DMS153 (cell line): ENCODE data around the gene SANBR.

Source experiments
- DNase-seq: peaks from one replicate; lab custom pipeline; 2025; lab: John Stamatoyannopoulos, UW

The SANBR gene

DNA sequence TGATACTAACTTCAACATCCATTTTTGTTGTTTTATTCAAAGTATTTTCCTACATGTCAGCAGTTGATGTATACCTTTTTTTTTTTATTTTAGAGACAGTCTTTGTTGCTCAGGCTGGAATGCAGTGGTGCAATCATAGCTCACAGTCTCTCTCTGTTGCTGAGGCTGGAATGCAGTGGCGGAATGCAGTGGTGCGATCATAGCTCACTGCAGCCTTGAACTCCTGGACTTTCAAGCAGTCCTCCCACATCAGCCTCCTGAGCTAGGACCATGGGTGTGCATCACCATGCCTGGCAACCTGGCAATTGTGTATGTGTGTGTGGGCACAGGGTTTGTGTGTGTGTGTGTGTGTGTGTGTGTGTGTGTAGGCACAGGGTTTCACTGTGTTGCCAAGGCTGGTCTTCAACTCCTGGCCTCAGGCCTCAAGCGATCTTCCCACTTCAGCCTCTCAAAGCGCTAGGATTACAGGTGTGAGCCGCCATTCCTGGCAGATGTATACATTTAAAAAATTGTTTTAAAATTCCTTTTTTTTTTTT lies 24.8 kb downstream of the SANBR start:
- no peak for DNase-seq

DNA sequence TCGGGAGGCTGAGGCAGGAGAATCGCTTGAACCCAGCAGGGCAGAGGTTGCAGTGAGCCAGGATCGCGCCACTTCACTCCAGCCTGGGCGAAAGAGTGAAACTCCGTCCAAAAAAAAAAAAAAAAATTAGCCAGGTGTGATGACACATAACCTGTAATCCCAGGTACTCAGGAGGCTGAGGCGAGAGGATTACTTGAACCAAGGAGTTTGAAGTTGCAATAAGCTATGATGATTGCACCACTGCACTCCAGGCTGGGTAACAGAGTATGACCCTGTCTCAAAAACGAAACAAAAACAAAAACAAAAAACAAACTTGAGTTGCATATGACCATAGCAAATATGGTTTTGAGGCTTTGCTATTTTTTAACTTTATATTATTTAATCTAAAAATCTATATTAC lies 25.8 kb downstream of the SANBR start:
- no peak for DNase-seq

DNA sequence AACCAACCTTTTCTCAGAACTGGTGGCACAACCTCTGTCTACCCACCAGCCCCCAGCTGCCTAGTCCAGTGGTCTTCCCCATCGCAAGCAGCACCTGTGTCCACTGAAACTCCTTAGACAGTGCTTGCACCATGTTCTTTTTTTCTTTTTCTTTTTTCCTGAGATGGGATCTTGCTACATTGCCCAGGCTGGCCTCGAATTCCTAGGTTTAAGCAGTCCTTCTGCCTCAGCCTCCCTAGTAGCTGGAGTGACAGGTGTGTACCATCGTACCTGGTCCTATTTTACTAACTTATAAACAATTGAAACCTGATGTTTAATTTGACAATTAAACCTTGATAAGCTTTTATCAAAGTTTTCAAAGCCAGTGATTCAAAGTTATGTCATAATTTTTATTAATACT lies 30.8 kb downstream of the SANBR start:
- no peak for DNase-seq

DNA sequence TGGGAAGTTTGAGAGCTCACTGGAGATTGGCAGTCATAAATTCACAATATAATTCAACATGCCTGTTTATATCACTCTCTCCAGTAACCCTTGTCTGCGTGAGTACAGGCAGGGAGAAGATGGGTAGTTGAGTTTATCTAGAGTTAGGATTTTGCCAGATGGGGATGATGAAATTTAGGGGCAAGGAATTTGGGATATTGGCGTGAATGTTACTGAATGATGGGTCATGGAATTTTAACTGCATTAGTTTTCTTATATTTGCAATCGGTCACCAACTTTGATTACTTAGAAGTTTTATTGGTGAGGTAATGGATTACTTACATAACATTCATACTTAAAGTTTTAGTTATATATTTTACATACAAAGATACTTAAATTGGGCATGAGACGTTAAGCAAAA lies 35.1 kb downstream of the SANBR start:
- no peak for DNase-seq

DNA sequence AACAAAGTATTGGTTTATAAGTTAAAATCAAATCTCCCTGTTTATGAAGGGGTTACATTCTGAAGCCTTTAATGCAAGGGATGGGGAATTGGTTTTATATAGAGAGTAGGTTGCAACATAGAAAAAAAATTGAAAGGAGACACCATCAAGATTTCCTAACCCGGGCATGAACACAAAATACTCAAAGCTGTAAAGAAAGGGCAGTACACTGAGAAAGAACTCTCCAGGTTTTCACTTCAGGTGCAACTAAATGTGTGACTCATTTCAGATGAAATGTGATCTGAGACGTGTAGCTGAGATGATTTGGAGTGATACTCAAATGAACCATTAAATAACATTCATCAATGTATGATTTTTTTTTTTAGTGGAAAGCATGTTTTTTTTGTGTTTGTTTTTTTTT lies 43.6 kb downstream of the SANBR start:
- DNase-seq = no peak

DNA sequence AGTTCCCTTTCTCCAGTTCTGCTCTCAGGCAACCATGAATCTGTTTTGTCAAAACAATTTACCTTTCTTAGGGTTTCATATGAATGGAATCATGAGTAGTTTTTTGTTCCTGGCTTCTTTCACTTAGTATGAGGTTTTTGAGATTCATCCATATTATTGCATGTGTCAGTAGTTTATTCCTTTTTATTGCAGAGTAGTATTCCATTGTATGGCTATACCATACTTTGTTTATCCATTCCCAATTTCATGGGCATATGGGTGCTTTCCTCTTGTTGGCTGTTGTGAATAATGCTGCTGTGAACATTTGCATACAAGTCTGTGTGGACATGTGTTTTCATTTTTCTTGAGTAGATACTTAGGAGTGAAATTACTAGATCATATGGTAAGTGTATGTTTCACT lies 46.0 kb downstream of the SANBR start:
- DNase-seq = no peak

DNA sequence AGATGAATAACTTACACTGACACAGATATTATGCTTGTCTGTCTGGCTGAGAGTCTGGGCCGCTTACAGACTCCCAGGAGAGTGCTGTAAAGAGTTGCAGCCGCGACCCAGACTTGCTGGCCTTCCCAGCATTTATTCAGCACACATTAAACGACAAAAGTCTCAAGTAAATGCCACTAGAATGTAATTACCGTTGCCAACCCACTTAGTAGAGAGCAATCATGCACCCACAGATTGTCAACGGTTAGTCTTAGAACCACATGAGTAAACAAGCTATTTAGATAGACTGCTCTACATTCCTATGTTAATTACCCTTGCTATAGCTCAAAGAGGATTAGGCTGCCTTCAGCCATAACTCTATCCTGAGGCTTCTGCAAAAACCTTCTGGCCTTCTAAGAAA lies 48.5 kb downstream of the SANBR start:
- DNase-seq = no peak
